ENCODE measurements around the gene DOCK2. TPM values are rescaled to one million over a fixed set of nuclear protein-coding genes. Genes with fewer than 3 reads are reported as not detected.
A peak's percentile ranks its signal among the peaks of the same experiment; 100 is the strongest.

Gene DOCK2
- total RNA-seq, 1 experiment from 2014 or later = 2.2 TPM

- CTCF ChIA-PET = no interaction called here
- intact Hi-C loops (cut with micrococcal nuclease; ENCODE audit: unreplicated experiment) = no loop called here
Observed at GRCh38 chr5:169817031-169817430, 180.0 kb downstream of the DOCK2 start.

GRCh38 chr5:169826618-169827017, 189.5 kb downstream of the DOCK2 start:
- POLR2A ChIA-PET (ENCODE audit: low non-redundant PET) = no interaction called here
- intact Hi-C loops (cut with micrococcal nuclease; ENCODE audit: unreplicated experiment) = no loop called here

More at GRCh38 chr5:169817031-169817430, 180.0 kb downstream of the DOCK2 start:
- no peaks in the 10 kb centered on the region for H3K9me3 ChIP-seq (ENCODE audit: low read depth, low read length, poor library complexity, severe bottlenecking)
- no TSS peak for BruUV-seq (replicated peaks)
- DNase-seq (ENCODE audit: low spot score) = no peak
- POLR2A ChIA-PET (ENCODE audit: low non-redundant PET) = no interaction called here
- no peaks in the 10 kb centered on the region for H3K27me3 ChIP-seq (replicated peaks; ENCODE audit: insufficient read depth, low read depth, low read length, poor library complexity)
- H3K4me3 ChIP-seq (ENCODE audit: low read depth, low read length, poor library complexity, severe bottlenecking) = no peak overlapping the region
- H3K27ac ChIP-seq (ENCODE audit: low read depth, low read length, poor library complexity, severe bottlenecking) = no peak overlapping the region
- H3K36me3 ChIP-seq (ENCODE audit: insufficient read depth, low read length, poor library complexity, severe bottlenecking) = no peaks in the 10 kb centered on the region
- H3K4me1 ChIP-seq (ENCODE audit: insufficient read depth, low read length, poor library complexity, severe bottlenecking) = no peaks in the 10 kb centered on the region
- TF ChIP-seq EZH2 (IDR thresholded peaks at IDR 0.05; ENCODE audit: borderline replicate concordance, low read depth, low read length, poor library complexity, severe bottlenecking) (no peak), CTCF (conservative IDR thresholded peaks at IDR 0.05; ENCODE audit: low read depth, low read length) (no peak)

GRCh38 chr5:169827769-169828168, 190.7 kb downstream of the DOCK2 start:
- no peaks in the 10 kb centered on the region for H3K36me3 ChIP-seq (ENCODE audit: insufficient read depth, low read length, poor library complexity, severe bottlenecking)
- no peaks in the 10 kb centered on the region for H3K9me3 ChIP-seq (ENCODE audit: low read depth, low read length, poor library complexity, severe bottlenecking)
- H3K4me3 ChIP-seq (ENCODE audit: low read depth, low read length, poor library complexity, severe bottlenecking) = no peak overlapping the region
- CTCF ChIA-PET = no interaction called here
- no peak overlapping the region for H3K27ac ChIP-seq (ENCODE audit: low read depth, low read length, poor library complexity, severe bottlenecking)
- H3K27me3 ChIP-seq (replicated peaks; ENCODE audit: insufficient read depth, low read depth, low read length, poor library complexity) = no peaks in the 10 kb centered on the region
- POLR2A ChIA-PET (ENCODE audit: low non-redundant PET) = no interaction called here
- BruUV-seq (replicated peaks) = no TSS peak
- no peak for TF ChIP-seq EZH2 (IDR thresholded peaks at IDR 0.05; ENCODE audit: borderline replicate concordance, low read depth, low read length, poor library complexity, severe bottlenecking)
- intact Hi-C loops (cut with micrococcal nuclease; ENCODE audit: unreplicated experiment) = no loop called here
- H3K4me1 ChIP-seq (ENCODE audit: insufficient read depth, low read length, poor library complexity, severe bottlenecking) = no peaks in the 10 kb centered on the region
- no peak for DNase-seq (ENCODE audit: low spot score)

More at GRCh38 chr5:169826618-169827017, 189.5 kb downstream of the DOCK2 start:
- Histone ChIP-seq H3K27me3 (replicated peaks; ENCODE audit: insufficient read depth, low read depth, low read length, poor library complexity) (no peaks in the 10 kb centered on the region), H3K27ac (ENCODE audit: low read depth, low read length, poor library complexity, severe bottlenecking) (no peak overlapping the region), H3K36me3 (ENCODE audit: insufficient read depth, low read length, poor library complexity, severe bottlenecking) (no peaks in the 10 kb centered on the region), H3K4me3 (ENCODE audit: low read depth, low read length, poor library complexity, severe bottlenecking) (no peak overlapping the region), H3K4me1 (ENCODE audit: insufficient read depth, low read length, poor library complexity, severe bottlenecking) (no peaks in the 10 kb centered on the region), H3K9me3 (ENCODE audit: low read depth, low read length, poor library complexity, severe bottlenecking) (no peaks in the 10 kb centered on the region)
- BruUV-seq (replicated peaks) = no TSS peak
- no peak for DNase-seq (ENCODE audit: low spot score)
- CTCF ChIA-PET = no interaction called here
- TF ChIP-seq EZH2 (IDR thresholded peaks at IDR 0.05; ENCODE audit: borderline replicate concordance, low read depth, low read length, poor library complexity, severe bottlenecking) (no peak), CTCF (conservative IDR thresholded peaks at IDR 0.05; ENCODE audit: low read depth, low read length) (peak; percentile 40)

- no peaks in the 10 kb centered on the region for H3K36me3 ChIP-seq (ENCODE audit: insufficient read depth, low read length, poor library complexity, severe bottlenecking)
- H3K4me3 ChIP-seq (ENCODE audit: low read depth, low read length, poor library complexity, severe bottlenecking) = no peak overlapping the region
- intact Hi-C loops (cut with micrococcal nuclease; ENCODE audit: unreplicated experiment) = no loop called here
- POLR2A ChIA-PET (ENCODE audit: low non-redundant PET) = no interaction called here
- no peaks in the 10 kb centered on the region for H3K4me1 ChIP-seq (ENCODE audit: insufficient read depth, low read length, poor library complexity, severe bottlenecking)
- H3K27me3 ChIP-seq (replicated peaks; ENCODE audit: insufficient read depth, low read depth, low read length, poor library complexity) = no peaks in the 10 kb centered on the region
- no TSS peak for BruUV-seq (replicated peaks)
- no peaks in the 10 kb centered on the region for H3K9me3 ChIP-seq (ENCODE audit: low read depth, low read length, poor library complexity, severe bottlenecking)
- H3K27ac ChIP-seq (ENCODE audit: low read depth, low read length, poor library complexity, severe bottlenecking) = no peak overlapping the region
- CTCF ChIA-PET = no interaction called here
- no peak for TF ChIP-seq EZH2 (IDR thresholded peaks at IDR 0.05; ENCODE audit: borderline replicate concordance, low read depth, low read length, poor library complexity, severe bottlenecking)
- no peak for TF ChIP-seq CTCF (conservative IDR thresholded peaks at IDR 0.05; ENCODE audit: low read depth, low read length)
- DNase-seq (ENCODE audit: low spot score) = peak; percentile 14
Observed at GRCh38 chr5:169828385-169828784, 191.3 kb downstream of the DOCK2 start.

All from A673 (cell line).